ENCODE data around the gene PROX1. TPM values are rescaled to one million over a fixed set of nuclear protein-coding genes. Genes with fewer than 3 reads are reported as not detected.

PROX1 gene
- total RNA-seq, 2 experiments from 2014 or later: 0.03 TPM; not detected in 1

- no peaks in the 10 kb centered on the region for H3K9me3 Mint-ChIP-seq
- peaks cover 11% of the 10 kb centered on the region for H3K27me3 Mint-ChIP-seq
- ChIA-PET CTCF (no interaction called here), POLR2A (no interaction called here)
- Histone ChIP-seq H3K4me1 (ENCODE audit: insufficient read depth, low read length) (no peaks in the 10 kb centered on the region), H3K27ac (ENCODE audit: low read depth in 1 of 2, low read length in 2 of 2) (no peak overlapping the region), H3K27me3 (ENCODE audit: control insufficient read depth in 1 of 2, insufficient read depth in 2 of 2, low read length in 2 of 2) (no peaks in the 10 kb centered on the region), H3K36me3 (ENCODE audit: insufficient read depth, low read length) (no peaks in the 10 kb centered on the region), H3K9me3 (ENCODE audit: control insufficient read depth in 1 of 2, insufficient read depth in 1 of 2, low read length in 2 of 2) (peaks cover 0 to 6% of the 10 kb centered on the region in 2 experiments), H3K4me3 (ENCODE audit: low read length) (no peak overlapping the region)
- intact Hi-C loops (cut with DNase I, micrococcal nuclease): no loop called here
- H3K36me3 Mint-ChIP-seq (ENCODE audit: low read depth): no peaks in the 10 kb centered on the region
- DNase-seq (no peak), ATAC-seq (ENCODE audit: poor library complexity) (no peak)
- TF ChIP-seq CTCF (IDR thresholded peaks at IDR 0.05): no peak
- H3K4me3 Mint-ChIP-seq: no peak overlapping the region
- H3K4me1 Mint-ChIP-seq (ENCODE audit: low read depth): no peaks in the 10 kb centered on the region
- H3K27ac Mint-ChIP-seq: no peak overlapping the region
Observed at GRCh38 chr1:214002472-214002871, 14.7 kb downstream of the PROX1 start.

GRCh38 chr1:214003233-214003632, 15.5 kb downstream of the PROX1 start:
- Mint-ChIP-seq H3K4me3 (no peak overlapping the region), H3K27me3 (peaks cover 6% of the 10 kb centered on the region), H3K9me3 (no peaks in the 10 kb centered on the region), H3K36me3 (ENCODE audit: low read depth) (no peaks in the 10 kb centered on the region), H3K27ac (no peak overlapping the region), H3K4me1 (ENCODE audit: low read depth) (no peaks in the 10 kb centered on the region)
- ATAC-seq (ENCODE audit: poor library complexity) (no peak), DNase-seq (no peak)
- ChIA-PET POLR2A (no interaction called here), CTCF (no interaction called here)
- Histone ChIP-seq H3K4me3 (ENCODE audit: low read length) (no peak overlapping the region), H3K36me3 (ENCODE audit: insufficient read depth, low read length) (no peaks in the 10 kb centered on the region), H3K27me3 (ENCODE audit: control insufficient read depth in 1 of 2, insufficient read depth in 2 of 2, low read length in 2 of 2) (no peaks in the 10 kb centered on the region), H3K27ac (ENCODE audit: low read depth in 1 of 2, low read length in 2 of 2) (no peak overlapping the region), H3K9me3 (ENCODE audit: control insufficient read depth in 1 of 2, insufficient read depth in 1 of 2, low read length in 2 of 2) (no peaks in the 10 kb centered on the region), H3K4me1 (ENCODE audit: insufficient read depth, low read length) (no peaks in the 10 kb centered on the region)
- no peak for TF ChIP-seq CTCF (IDR thresholded peaks at IDR 0.05)
- intact Hi-C loops (cut with DNase I, micrococcal nuclease): no loop called here

GRCh38 chr1:214004014-214004413, 16.2 kb downstream of the PROX1 start:
- no peak overlapping the region for H3K27ac Mint-ChIP-seq
- no peaks in the 10 kb centered on the region for H3K9me3 ChIP-seq (ENCODE audit: control insufficient read depth in 1 of 2, insufficient read depth in 1 of 2, low read length in 2 of 2)
- H3K9me3 Mint-ChIP-seq: no peaks in the 10 kb centered on the region
- peaks cover 13% of the 10 kb centered on the region for H3K27me3 Mint-ChIP-seq
- DNase-seq (no peak), ATAC-seq (ENCODE audit: poor library complexity) (no peak)
- ChIA-PET POLR2A (no interaction called here), CTCF (no interaction called here)
- no peaks in the 10 kb centered on the region for H3K36me3 Mint-ChIP-seq (ENCODE audit: low read depth)
- intact Hi-C loops (cut with DNase I, micrococcal nuclease): no loop called here
- no peak overlapping the region for H3K4me3 ChIP-seq (ENCODE audit: low read length)
- no peaks in the 10 kb centered on the region for H3K4me1 ChIP-seq (ENCODE audit: insufficient read depth, low read length)
- no peak overlapping the region for H3K4me3 Mint-ChIP-seq
- no peaks in the 10 kb centered on the region for H3K36me3 ChIP-seq (ENCODE audit: insufficient read depth, low read length)
- H3K4me1 Mint-ChIP-seq (ENCODE audit: low read depth): no peaks in the 10 kb centered on the region
- no peaks in the 10 kb centered on the region for H3K27me3 ChIP-seq (ENCODE audit: control insufficient read depth in 1 of 2, insufficient read depth in 2 of 2, low read length in 2 of 2)
- TF ChIP-seq CTCF (IDR thresholded peaks at IDR 0.05): no peak
- H3K27ac ChIP-seq (ENCODE audit: low read depth in 1 of 2, low read length in 2 of 2): no peak overlapping the region
